ENCODE data around the gene SPAG16.

GRCh38 chr2:214019973-214020345 lies 735.7 kb downstream of the SPAG16 start:
- TF ChIP-seq, protein P1, sequence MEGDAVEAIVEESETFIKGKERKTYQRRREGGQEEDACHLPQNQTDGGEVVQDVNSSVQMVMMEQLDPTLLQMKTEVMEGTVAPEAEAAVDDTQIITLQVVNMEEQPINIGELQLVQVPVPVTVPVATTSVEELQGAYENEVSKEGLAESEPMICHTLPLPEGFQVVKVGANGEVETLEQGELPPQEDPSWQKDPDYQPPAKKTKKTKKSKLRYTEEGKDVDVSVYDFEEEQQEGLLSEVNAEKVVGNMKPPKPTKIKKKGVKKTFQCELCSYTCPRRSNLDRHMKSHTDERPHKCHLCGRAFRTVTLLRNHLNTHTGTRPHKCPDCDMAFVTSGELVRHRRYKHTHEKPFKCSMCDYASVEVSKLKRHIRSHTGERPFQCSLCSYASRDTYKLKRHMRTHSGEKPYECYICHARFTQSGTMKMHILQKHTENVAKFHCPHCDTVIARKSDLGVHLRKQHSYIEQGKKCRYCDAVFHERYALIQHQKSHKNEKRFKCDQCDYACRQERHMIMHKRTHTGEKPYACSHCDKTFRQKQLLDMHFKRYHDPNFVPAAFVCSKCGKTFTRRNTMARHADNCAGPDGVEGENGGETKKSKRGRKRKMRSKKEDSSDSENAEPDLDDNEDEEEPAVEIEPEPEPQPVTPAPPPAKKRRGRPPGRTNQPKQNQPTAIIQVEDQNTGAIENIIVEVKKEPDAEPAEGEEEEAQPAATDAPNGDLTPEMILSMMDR (IDR thresholded peaks at IDR 0.05 in 4 of 5, conservative IDR thresholded peaks at IDR 0.05 in 1 of 5) = no peak
- no peak for TF ChIP-seq POLR2A (IDR thresholded peaks at IDR 0.05)
